Measurements from ENCODE around the gene ZNF438.

GRCh38 chr10:30832001-30832748 is 199.5 kb downstream of the ZNF438 start:
- TF ChIP-seq SP1 (IDR thresholded peaks at IDR 0.05), result no peak
- TF ChIP-seq FOXM1 (IDR thresholded peaks at IDR 0.05; ENCODE audit: borderline replicate concordance), result no peak
